ENCODE measurements around the gene CCDC63.

The CCDC63 gene

GRCh38 chr12:110885152-110885840 lies 38.5 kb downstream of the CCDC63 start:
- no peaks in the 10 kb centered on the region for H3K36me3 Mint-ChIP-seq
- peaks cover 6% of the 10 kb centered on the region for H3K4me1 Mint-ChIP-seq (ENCODE audit: low read depth)
- H3K27ac Mint-ChIP-seq = no peak overlapping the region
- no peak overlapping the region for H3K4me3 Mint-ChIP-seq
- H3K9me3 Mint-ChIP-seq (ENCODE audit: low read depth) = no peaks in the 10 kb centered on the region
- H3K27me3 Mint-ChIP-seq = no peaks in the 10 kb centered on the region

DNA sequence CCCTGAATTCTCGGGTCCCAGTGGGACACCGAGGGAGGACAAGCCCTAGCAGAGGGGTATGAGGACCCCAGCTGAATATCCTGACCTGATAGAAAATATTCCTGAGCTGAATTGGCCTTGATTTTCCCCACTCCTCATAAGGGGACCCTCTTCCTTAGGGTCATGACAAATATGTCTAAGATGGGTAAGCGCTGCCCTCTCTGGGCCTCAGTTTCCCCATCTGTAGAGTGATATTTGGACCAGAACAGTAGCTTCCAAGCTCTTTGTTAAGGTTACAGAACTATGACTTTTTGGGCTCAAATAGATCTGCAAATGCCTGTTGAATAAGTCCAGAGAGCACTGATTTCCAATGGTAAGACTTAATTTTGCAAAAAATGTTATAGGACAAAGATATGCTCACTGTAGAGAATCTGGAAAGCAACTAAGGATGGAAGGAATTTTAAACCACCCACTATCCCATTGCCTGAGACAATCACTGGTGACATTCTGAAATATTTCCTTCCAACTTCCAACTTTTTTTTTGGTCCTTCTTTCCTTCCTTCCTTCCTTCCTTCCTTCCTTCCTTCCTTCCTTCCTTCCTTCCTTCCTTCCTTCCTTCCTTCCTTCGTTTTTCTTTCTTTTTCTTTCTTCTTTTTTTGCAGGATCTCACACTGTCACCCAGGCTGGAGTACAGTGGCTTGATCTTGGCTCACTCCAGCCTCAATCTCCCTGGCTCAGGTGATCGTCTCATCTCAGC lies 41.6 kb downstream of the CCDC63 start:
- Mint-ChIP-seq H3K36me3 (no peaks in the 10 kb centered on the region), H3K4me1 (ENCODE audit: low read depth) (peaks cover 6% of the 10 kb centered on the region), H3K9me3 (ENCODE audit: low read depth) (no peaks in the 10 kb centered on the region), H3K4me3 (peak overlapping the region; percentile 89), H3K27ac (no peak overlapping the region), H3K27me3 (no peaks in the 10 kb centered on the region)

GRCh38 chr12:110889361-110889760 lies 42.6 kb downstream of the CCDC63 start:
- H3K4me3 Mint-ChIP-seq = no peak overlapping the region
- no peaks in the 10 kb centered on the region for H3K9me3 Mint-ChIP-seq (ENCODE audit: low read depth)
- H3K36me3 Mint-ChIP-seq = no peaks in the 10 kb centered on the region
- no peaks in the 10 kb centered on the region for H3K27me3 Mint-ChIP-seq
- H3K27ac Mint-ChIP-seq = no peak overlapping the region
- peaks cover 7% of the 10 kb centered on the region for H3K4me1 Mint-ChIP-seq (ENCODE audit: low read depth)

- Mint-ChIP-seq H3K27ac (no peak overlapping the region), H3K27me3 (peaks cover 3% of the 10 kb centered on the region), H3K4me1 (ENCODE audit: low read depth) (peaks cover 2% of the 10 kb centered on the region), H3K9me3 (ENCODE audit: low read depth) (no peaks in the 10 kb centered on the region), H3K4me3 (no peak overlapping the region), H3K36me3 (no peaks in the 10 kb centered on the region)
Observed at GRCh38 chr12:110893956-110894355, 47.2 kb downstream of the CCDC63 start.

GRCh38 chr12:110896559-110896958 lies 49.8 kb downstream of the CCDC63 start:
- H3K9me3 Mint-ChIP-seq (ENCODE audit: low read depth) = no peaks in the 10 kb centered on the region
- no peak overlapping the region for H3K4me3 Mint-ChIP-seq
- no peaks in the 10 kb centered on the region for H3K36me3 Mint-ChIP-seq
- peaks cover 3% of the 10 kb centered on the region for H3K27me3 Mint-ChIP-seq
- H3K27ac Mint-ChIP-seq = no peak overlapping the region
- H3K4me1 Mint-ChIP-seq (ENCODE audit: low read depth) = peaks cover 2% of the 10 kb centered on the region

DNA sequence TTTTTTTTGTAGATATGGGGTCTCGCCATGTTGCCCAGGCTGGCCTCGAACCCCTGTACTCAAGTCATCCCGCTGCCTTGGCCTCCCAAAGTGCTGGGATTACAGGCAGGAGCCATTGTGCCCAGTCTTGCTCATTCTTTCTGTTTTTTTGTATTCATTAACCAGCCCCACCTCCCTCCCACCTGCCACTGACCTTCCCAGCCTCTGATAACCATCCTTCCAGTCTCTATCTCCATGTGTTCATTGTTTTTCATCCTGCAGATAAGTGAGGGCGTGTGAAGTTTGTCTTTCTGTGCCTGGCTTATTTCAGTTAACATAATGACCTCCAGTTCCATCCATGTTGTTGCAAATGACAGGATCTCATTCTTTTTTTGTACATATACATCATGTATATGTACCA lies 54.6 kb downstream of the CCDC63 start:
- no peaks in the 10 kb centered on the region for H3K4me1 Mint-ChIP-seq (ENCODE audit: low read depth)
- H3K9me3 Mint-ChIP-seq (ENCODE audit: low read depth) = no peaks in the 10 kb centered on the region
- no peaks in the 10 kb centered on the region for H3K27me3 Mint-ChIP-seq
- H3K27ac Mint-ChIP-seq = no peak overlapping the region
- no peaks in the 10 kb centered on the region for H3K36me3 Mint-ChIP-seq
- H3K4me3 Mint-ChIP-seq = no peak overlapping the region

DNA sequence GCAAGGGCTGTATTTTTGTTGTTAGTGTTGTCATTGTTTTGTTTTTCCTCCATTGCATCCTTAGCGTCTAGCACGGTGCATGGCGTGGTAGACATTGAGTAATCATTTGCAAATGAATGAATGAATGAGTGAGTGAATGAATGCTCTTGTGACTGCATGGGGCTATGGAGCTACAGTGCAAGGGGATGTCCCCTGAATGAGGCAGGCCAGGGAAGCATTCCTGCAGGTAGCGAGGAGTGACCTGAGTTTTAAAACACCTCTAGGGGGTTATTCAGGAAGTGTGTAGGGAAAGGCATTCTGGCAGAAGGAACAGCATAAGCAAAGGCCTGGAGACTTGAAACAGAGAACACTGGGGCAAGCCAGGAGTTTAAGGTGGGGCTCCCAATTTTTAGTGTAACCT lies 56.7 kb downstream of the CCDC63 start:
- Mint-ChIP-seq H3K27ac (no peak overlapping the region), H3K9me3 (ENCODE audit: low read depth) (no peaks in the 10 kb centered on the region), H3K27me3 (no peaks in the 10 kb centered on the region), H3K4me1 (ENCODE audit: low read depth) (no peaks in the 10 kb centered on the region), H3K36me3 (no peaks in the 10 kb centered on the region), H3K4me3 (no peak overlapping the region)

GRCh38 chr12:110906083-110906482 lies 59.3 kb downstream of the CCDC63 start:
- Mint-ChIP-seq H3K4me1 (ENCODE audit: low read depth) (no peaks in the 10 kb centered on the region), H3K4me3 (no peak overlapping the region), H3K27me3 (no peaks in the 10 kb centered on the region), H3K9me3 (ENCODE audit: low read depth) (no peaks in the 10 kb centered on the region), H3K36me3 (no peaks in the 10 kb centered on the region), H3K27ac (no peak overlapping the region)

GRCh38 chr12:110906516-110906915 lies 59.7 kb downstream of the CCDC63 start:
- Mint-ChIP-seq H3K36me3 (no peaks in the 10 kb centered on the region), H3K4me3 (no peak overlapping the region), H3K27me3 (no peaks in the 10 kb centered on the region), H3K4me1 (ENCODE audit: low read depth) (no peaks in the 10 kb centered on the region), H3K27ac (no peak overlapping the region), H3K9me3 (ENCODE audit: low read depth) (no peaks in the 10 kb centered on the region)

- Mint-ChIP-seq H3K4me1 (ENCODE audit: low read depth) (no peaks in the 10 kb centered on the region), H3K27ac (no peak overlapping the region)
Observed at GRCh38 chr12:110906985-110907384, 60.2 kb downstream of the CCDC63 start.

DNA sequence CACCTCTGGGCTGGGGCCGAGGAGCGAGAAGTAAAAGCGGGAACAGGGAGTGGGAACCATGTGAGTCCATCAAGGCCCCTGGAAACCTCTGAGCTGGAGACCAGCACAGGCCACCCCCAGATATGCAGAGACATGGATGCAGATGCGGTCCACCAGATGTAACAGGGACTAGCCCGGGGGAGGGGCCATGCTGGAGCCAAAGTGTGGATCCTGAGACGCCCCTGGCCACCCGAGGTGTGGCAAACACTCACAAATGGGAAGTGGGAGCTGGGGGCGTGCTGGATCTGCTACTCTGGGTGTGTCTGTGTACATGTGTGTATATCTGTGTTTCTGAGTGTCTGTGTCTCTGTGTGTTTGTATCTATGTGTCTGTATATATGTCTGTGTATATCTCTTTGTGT lies 60.8 kb downstream of the CCDC63 start:
- Mint-ChIP-seq H3K4me3 (no peak overlapping the region), H3K4me1 (ENCODE audit: low read depth) (no peaks in the 10 kb centered on the region), H3K27ac (no peak overlapping the region), H3K9me3 (ENCODE audit: low read depth) (no peaks in the 10 kb centered on the region), H3K36me3 (no peaks in the 10 kb centered on the region), H3K27me3 (no peaks in the 10 kb centered on the region)

More at GRCh38 chr12:110906985-110907384, 60.2 kb downstream of the CCDC63 start:
- Mint-ChIP-seq H3K27me3 (no peaks in the 10 kb centered on the region), H3K36me3 (no peaks in the 10 kb centered on the region), H3K9me3 (ENCODE audit: low read depth) (no peaks in the 10 kb centered on the region), H3K4me3 (no peak overlapping the region)

DNA sequence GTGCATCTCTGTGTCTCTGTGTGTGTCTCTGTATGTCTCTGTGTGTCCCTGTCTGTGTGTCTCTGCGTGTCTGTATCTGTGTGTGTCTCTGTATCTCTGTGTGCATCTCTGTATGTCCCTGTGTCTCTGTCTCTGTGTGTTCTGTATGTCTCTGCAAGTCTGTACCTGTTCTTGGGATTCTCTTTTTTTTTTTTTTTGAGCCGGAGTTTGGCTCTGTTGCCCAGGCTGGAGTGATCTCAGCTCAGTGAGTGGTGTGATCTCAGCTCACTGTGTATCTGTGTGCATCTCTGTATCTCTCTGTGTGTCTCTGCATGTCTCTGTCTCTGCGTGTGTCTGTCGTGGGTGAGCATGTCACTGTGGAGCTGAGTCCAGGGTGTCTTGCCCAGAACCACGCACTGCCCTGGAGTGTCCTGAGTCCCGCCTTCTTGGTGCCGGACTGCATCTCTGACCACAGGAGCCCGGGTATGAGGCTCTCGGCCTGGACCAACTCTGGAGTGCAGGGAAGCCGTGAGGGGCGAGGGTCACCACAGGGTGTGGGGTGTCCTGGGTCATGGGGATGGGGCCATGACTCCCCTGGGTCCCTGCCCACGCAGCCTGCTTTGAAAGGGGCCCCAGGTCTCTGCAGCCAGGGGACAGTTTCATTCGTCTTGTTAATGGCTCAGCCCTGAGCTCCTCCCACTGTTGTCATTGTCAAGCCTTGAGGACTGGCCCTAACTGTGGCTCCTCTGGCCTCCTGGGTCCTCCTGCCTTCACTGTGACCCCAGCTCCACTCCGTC lies 61.8 kb downstream of the CCDC63 start:
- no peaks in the 10 kb centered on the region for H3K27me3 Mint-ChIP-seq
- no peaks in the 10 kb centered on the region for H3K36me3 Mint-ChIP-seq
- no peaks in the 10 kb centered on the region for H3K4me1 Mint-ChIP-seq (ENCODE audit: low read depth)
- no peak overlapping the region for H3K4me3 Mint-ChIP-seq
- H3K27ac Mint-ChIP-seq = no peak overlapping the region
- no peaks in the 10 kb centered on the region for H3K9me3 Mint-ChIP-seq (ENCODE audit: low read depth)

DNA sequence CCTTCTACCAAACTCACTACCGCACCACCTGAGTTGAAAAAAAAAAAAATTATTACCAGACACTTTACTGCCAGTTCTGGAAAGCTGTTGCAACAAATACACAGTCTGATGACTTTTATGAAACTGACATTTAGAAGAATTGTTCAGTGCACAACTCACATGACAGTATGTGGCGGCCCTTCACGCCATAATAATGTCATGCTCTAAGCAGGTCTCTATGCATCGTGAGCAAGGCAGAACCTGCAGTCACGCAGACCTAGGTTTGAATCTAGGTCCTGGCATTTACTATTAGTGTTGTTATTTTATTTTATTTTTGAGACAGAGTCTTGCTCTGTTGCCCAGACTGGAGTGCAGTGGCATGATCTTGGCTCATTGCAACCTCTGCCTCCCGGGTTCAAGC lies 65.5 kb downstream of the CCDC63 start:
- Mint-ChIP-seq H3K9me3 (ENCODE audit: low read depth) (no peaks in the 10 kb centered on the region), H3K4me1 (ENCODE audit: low read depth) (no peaks in the 10 kb centered on the region), H3K4me3 (no peak overlapping the region), H3K27ac (no peak overlapping the region), H3K36me3 (no peaks in the 10 kb centered on the region), H3K27me3 (no peaks in the 10 kb centered on the region)

DNA sequence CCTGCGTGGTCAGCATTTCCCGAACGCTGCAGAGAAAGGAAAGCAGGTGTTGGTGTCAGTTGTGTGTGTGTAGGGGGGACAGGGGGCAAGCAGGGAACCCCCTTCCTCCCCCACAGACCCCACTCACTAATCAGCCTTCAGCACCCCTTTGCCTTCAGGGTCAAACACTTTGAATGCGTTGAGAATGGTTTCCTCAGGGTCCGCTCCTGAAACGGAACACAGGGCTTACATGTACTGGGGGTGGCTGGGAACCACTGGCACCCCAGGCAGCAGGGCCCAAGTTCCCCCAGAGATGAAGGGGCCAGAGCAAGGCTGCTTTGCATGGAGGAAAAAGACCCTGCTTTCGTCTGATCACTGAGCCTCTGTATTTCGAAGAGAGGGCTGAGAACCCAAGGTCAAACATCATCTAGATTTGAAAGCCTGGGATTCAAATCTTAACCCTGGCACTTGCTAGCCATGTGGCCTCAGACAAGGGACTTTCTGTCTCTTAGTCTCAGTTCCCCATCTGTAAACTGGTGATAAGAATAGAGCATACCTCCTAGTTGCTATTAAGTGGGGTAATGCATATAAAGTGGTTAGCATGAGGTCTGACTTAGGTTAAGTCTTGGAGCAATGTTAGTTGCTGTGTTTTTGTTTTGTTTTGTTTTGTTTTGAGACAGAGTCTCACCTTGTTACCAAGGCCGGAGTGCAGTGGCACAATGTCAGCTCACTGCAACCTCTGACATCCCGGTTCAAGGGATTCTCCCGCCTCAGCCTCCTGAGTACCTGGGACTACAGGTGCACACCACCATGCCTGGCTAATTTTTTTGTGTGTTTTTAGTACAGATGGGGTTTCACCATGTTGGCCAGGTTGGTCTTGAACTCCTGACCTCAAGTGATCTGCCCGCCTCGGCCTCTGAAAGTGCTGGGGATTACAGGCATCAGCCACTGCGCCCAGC lies 66.6 kb downstream of the CCDC63 start:
- no peak overlapping the region for H3K4me3 Mint-ChIP-seq
- no peak overlapping the region for H3K27ac Mint-ChIP-seq
- no peaks in the 10 kb centered on the region for H3K4me1 Mint-ChIP-seq (ENCODE audit: low read depth)
- no peaks in the 10 kb centered on the region for H3K36me3 Mint-ChIP-seq
- H3K27me3 Mint-ChIP-seq = no peaks in the 10 kb centered on the region
- no peaks in the 10 kb centered on the region for H3K9me3 Mint-ChIP-seq (ENCODE audit: low read depth)

Data from activated naive CD8-positive, alpha-beta T cell (primary cell).